ENCODE data around the gene AP3D1.

DNA sequence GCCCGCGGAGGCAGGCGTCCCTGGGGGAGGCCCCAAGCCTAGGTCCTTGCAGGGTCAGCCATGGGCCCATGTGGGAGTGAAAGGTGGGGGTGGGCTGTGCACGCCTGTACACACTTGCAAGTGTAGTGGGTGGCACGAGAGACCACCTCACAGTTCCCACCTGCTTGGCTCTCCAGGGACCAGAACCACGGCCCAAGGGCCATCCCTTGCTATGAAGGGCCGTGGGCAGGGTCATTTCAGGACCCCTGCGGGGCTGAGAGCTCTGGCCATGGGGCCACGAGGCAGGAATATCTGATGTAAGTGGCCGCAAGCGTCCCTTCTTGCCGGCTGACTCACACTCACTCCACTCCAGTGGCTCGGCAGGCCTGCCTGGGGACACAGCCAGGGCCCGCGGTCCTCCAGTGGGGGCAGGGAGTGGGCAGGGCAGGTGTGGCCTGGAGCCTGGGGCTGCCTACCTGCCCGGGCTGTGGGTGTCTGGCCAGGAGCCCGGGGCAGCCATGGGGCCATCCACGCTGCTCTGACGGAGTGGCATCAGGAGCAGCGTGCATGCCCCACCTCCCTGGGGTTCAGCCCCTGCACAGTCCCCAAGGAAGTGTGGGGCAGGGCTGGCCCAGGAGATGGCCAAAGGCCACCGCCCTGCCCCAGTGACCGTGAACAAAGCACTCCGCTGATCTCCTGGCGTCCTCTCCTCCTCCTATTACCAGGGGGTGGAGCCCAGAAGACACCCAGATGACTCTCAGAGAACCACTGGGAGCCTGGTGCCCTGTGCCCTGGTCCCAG is 91.8 kb downstream of the AP3D1 start:
- no peak for TF ChIP-seq EZH2 (IDR thresholded peaks at IDR 0.05; ENCODE audit: low read depth)
- TF ChIP-seq, protein P1, sequence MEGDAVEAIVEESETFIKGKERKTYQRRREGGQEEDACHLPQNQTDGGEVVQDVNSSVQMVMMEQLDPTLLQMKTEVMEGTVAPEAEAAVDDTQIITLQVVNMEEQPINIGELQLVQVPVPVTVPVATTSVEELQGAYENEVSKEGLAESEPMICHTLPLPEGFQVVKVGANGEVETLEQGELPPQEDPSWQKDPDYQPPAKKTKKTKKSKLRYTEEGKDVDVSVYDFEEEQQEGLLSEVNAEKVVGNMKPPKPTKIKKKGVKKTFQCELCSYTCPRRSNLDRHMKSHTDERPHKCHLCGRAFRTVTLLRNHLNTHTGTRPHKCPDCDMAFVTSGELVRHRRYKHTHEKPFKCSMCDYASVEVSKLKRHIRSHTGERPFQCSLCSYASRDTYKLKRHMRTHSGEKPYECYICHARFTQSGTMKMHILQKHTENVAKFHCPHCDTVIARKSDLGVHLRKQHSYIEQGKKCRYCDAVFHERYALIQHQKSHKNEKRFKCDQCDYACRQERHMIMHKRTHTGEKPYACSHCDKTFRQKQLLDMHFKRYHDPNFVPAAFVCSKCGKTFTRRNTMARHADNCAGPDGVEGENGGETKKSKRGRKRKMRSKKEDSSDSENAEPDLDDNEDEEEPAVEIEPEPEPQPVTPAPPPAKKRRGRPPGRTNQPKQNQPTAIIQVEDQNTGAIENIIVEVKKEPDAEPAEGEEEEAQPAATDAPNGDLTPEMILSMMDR (conservative IDR thresholded peaks at IDR 0.05) = no peak

Measured in PC-9 (cell line).